Heart right ventricle (tissue), 16 donors: ENCODE results near the gene DIS3. TPM values are rescaled to one million over a fixed set of nuclear protein-coding genes. Genes with fewer than 3 reads are reported as not detected.
"Not testable (repeated sequence)": the region's sequence is repeated elsewhere in the genome, so short reads cannot be mapped to it uniquely, and the experiment has no call there.

Experiments
- ATAC-seq, 8 donors: fragments of 200-7000 bp; cut with Tn5 transposase; one replicate each; pipeline ENCODE4 v1.9.1; 2020; ENCODE audit warnings: mild to moderate bottlenecking in 8 of 8, moderate library complexity in 8 of 8, moderate number of reproducible peaks in 1 of 8
- DNase-seq, 2 donors: peaks; one replicate each; pipeline ENCODE4 v3.0.0-alpha.2; 2020
- H3K27ac ChIP-seq, 10 donors: fragments of 200-600 bp; sonication (generic) in 2 of 10; one replicate each; pipeline versions ENCODE4 v1.5.0 to v1.8.0; 2020 to 2022; ENCODE audit warnings: mild to moderate bottlenecking in 3 of 10
- H3K27me3 ChIP-seq, 7 donors: fragments of 200-600 bp; one replicate each; pipeline ENCODE4 v1.8.0; 2021 to 2022; ENCODE audit warnings: mild to moderate bottlenecking in 2 of 7
- H3K36me3 ChIP-seq, 9 donors: fragments of 200-600 bp; sonication (generic) in 1 of 9; one replicate each; pipeline versions ENCODE4 v1.5.0 to v1.8.0; 2020 to 2022; ENCODE audit warnings: mild to moderate bottlenecking in 2 of 9
- H3K4me1 ChIP-seq, 9 donors: fragments of 200-600 bp; sonication (generic) in 1 of 9; one replicate each; pipeline versions ENCODE4 v1.5.0 to v1.8.0; 2020 to 2022; ENCODE audit warnings: mild to moderate bottlenecking in 4 of 9
- H3K4me3 ChIP-seq, 10 donors: fragments of 200-600 bp; sonication (generic) in 2 of 10; one replicate each; pipeline versions ENCODE4 v1.5.0 to v1.8.0; 2020 to 2022; ENCODE audit warnings: mild to moderate bottlenecking in 7 of 10, moderate library complexity in 2 of 10
- H3K9me3 ChIP-seq, 11 donors: fragments of 200-600 bp in 10 of 11; sonication (generic) in 2 of 11; one replicate each; pipeline versions ENCODE4 v1.5.0 to v1.8.0; 2013 to 2022; ENCODE audit warnings: mild to moderate bottlenecking in 2 of 11, control low read depth in 1 of 11, moderate library complexity in 1 of 11
- CTCF ChIP-seq, 9 donors: fragments of 200-600 bp; sonication (generic) in 2 of 9; IDR thresholded peaks; one replicate each; pipeline versions ENCODE4 v1.5.0 to v1.8.0; 2021 to 2022; ENCODE audit warnings: antibody characterized with exemption in 9 of 9, mild to moderate bottlenecking in 5 of 9, moderate library complexity in 1 of 9
- WGBS, 2 donors: extraction: QIAGEN DNeasy Blood & Tissue Kit; methylation state at CpG; one replicate each; pipeline ENCODE4 v1.1.7; 2013; ENCODE audit warnings: inconsistent platforms in 1 of 2; 5-methylcytosine and 5-hydroxymethylcytosine counted together
- intact Hi-C, 10 donors: fragments of 100-400 bp; cut with DNase I; formaldehyde crosslinking; loops; one replicate each; pipeline versions ENCODE4 v1.11.1 to v1.14.2; 2022
- polyA plus RNA-seq, 2 donors: library from polyadenylated mRNA; stranded (reverse); fragments of 200-250 nt; gene quantifications; one replicate each; pipeline ENCODE4 v1.2.3, GENCODE V29; 2013
- total RNA-seq, 10 donors: library from RNA; stranded (reverse); fragmentation: NEBNext Ultra II Directional in 3 of 10; extraction: Animal tissue kit (Norgen Biotek cat#: 25700) in 3 of 10; gene quantifications; one replicate each; pipeline versions ENCODE4 v1.2.1 to v1.2.4, GENCODE V29; 2021 to 2023
- donor health status: Arrhythmogenic right ventricular cardiomyopathy.
- donor health status: ischemic (EF 13 %, LVEDD 7.1; RV severe dilation, severe dysfunction).
- donor health status: healthy with polysubstance abuse.
- donor health status: DM: no; HTN: yes; CAD: no.
- donor health status: DM: no; HTN: no; CAD: no.
- donor health status: ischemic (EF 25% LVEDD 6.9; RV normal size, moderate dysfunction).
- donor health status: ischemic (EF 25% LVEDD 5.7; RV mildly dilated, moderate dysfunction).
- donor health status: healthy.
- donor health status: DM: yes; HTN: yes; CAD: no.
- donor health status: Ischemic cardiomyopathy.
- donor health status: ischemic (EF 35%, LVEDD 5.7; RV mildly dilated, moderate dysfunction).
- donor health status: nonischemic (EF 11% LVEDD 7.7; RV severe dilation, severe dysfunction).
- donor health status: DM: yes; HTN: yes; CAD: no.
- donor health status: PGD.
- donor health status: ischemic (EF 29% LVEDD 5.4; RV normal size, mild dysfunction).
- donor health status: nonischemic (EF 23%, LVEDD 6.1; RV moderate dilation, normal function).

The DIS3 gene
- total and polyA plus RNA-seq, 12 donors, result 5.9 to 19.6 (median 17.0) TPM

GRCh38 chr13:72726726-72727416, 54.8 kb downstream of the DIS3 start:
- H3K27ac ChIP-seq, result peak overlapping the region in 9 of 10 donors; percentile 32 to 88 (median 63)

GRCh38 chr13:72726185-72726584, 55.5 kb downstream of the DIS3 start:
- Histone ChIP-seq H3K4me3 (peak overlapping the region in 6 of 10 donors; percentile 76 to 96 (median 79)), H3K4me1 (peaks cover 0 to 39% (median 20%) of the 10 kb centered on the region in 9 donors)
- not testable (repeated sequence) for DNase-seq, H3K27me3 ChIP-seq, H3K27ac ChIP-seq, ATAC-seq, H3K36me3 ChIP-seq, H3K9me3 ChIP-seq
- intact Hi-C loops, result loop anchor here in 5 of 10 donors (2.0 to 10.0 kb wide), 3 partner anchors 55 to 59 kb away; partner anchors contain the start of genes DIS3 (in 5 of the 5) and PIBF1 (in 4 of the 5)
- WGBS, 2 donors, result 86 to 87% methylated on average over 15 of the region's 15 CpGs

More at GRCh38 chr13:72726726-72727416, 54.8 kb downstream of the DIS3 start:
- H3K9me3 ChIP-seq, result no peaks in the 10 kb centered on the region
- peaks cover 0 to 10% (median 0%) of the 10 kb centered on the region in 9 donors for H3K36me3 ChIP-seq
- no peak for TF ChIP-seq CTCF (IDR thresholded peaks at IDR 0.05)
- H3K4me1 ChIP-seq, result peaks cover 0 to 39% (median 20%) of the 10 kb centered on the region in 9 donors
- WGBS, 2 donors, result 1 to 2% methylated on average over 48 to 49 of the region's 49 CpGs
- H3K27me3 ChIP-seq, result no peaks in the 10 kb centered on the region
- ATAC-seq, result peak; percentile 9 to 62 (median 31)
- H3K4me3 ChIP-seq, result peak overlapping the region; percentile 65 to 96 (median 80)
- peak; percentile 21 to 49 for DNase-seq
- intact Hi-C loops, result loop anchor here in 5 of 10 donors (2.0 to 10.0 kb wide), 3 partner anchors 54 to 58 kb away; partner anchors contain the start of genes DIS3 (in 5 of the 5) and PIBF1 (in 4 of the 5)

GRCh38 chr13:72716776-72717175, 64.9 kb downstream of the DIS3 start:
- 50 to 51% methylated on average over 3 of the region's 3 CpGs for WGBS, 2 donors
- Histone ChIP-seq H3K4me3 (no peak overlapping the region), H3K27me3 (no peaks in the 10 kb centered on the region), H3K9me3 (peaks cover 0 to 12% (median 4%) of the 10 kb centered on the region in 11 donors), H3K27ac (no peak overlapping the region), H3K36me3 (peaks cover 0 to 86% (median 7%) of the 10 kb centered on the region in 9 donors), H3K4me1 (no peaks in the 10 kb centered on the region)
- no peak for DNase-seq
- TF ChIP-seq CTCF (IDR thresholded peaks at IDR 0.05), result no peak
- intact Hi-C loops, result no loop called here
- ATAC-seq, result no peak

Other genes starting within 250 kb of the DIS3 start
- 1 to 10 TPM; 5.8 to 9.6 (median 6.6) TPM for gene MZT1, start 54.3 kb downstream of the DIS3 start, total RNA-seq
- gene MZT1, start 54.3 kb downstream of the DIS3 start, polyA plus RNA-seq, result 1 to 10 TPM; 6.4 to 7.0 TPM
- gene BORA, start 54.0 kb downstream of the DIS3 start, total RNA-seq, result 1 to 10 TPM in 4 of 10 donors, under 1 TPM in 6; 0.42 to 1.6 (median 0.91) TPM
- gene BORA, start 54.0 kb downstream of the DIS3 start, polyA plus RNA-seq, result under 1 TPM; 0.88 to 0.93 TPM
- gene PIBF1, start 233 bp upstream of the DIS3 start, total RNA-seq, result 10 to 100 TPM; 12.1 to 20.9 (median 16.7) TPM
- gene PIBF1, start 233 bp upstream of the DIS3 start, polyA plus RNA-seq, result 10 to 100 TPM in 1 of 2 donors, 1 to 10 TPM in 1; 7.5 to 17.9 TPM